Memory B cell (primary cell): Measurements from ENCODE around the gene DMRT3.
"Not testable (repeated sequence)": the region's sequence is repeated elsewhere in the genome, so short reads cannot be mapped to it uniquely, and the experiment has no call there.

Source experiments
- ATAC-seq: fragments of 150-1000 bp; cut with Tn5 transposase; 2 replicates; pipeline ENCODE4 v1.10.0; 2021; ENCODE audit warnings: low read depth, mild to moderate bottlenecking, moderate library complexity
- DNase-seq, 2 donors: peaks; one replicate each; pipeline ENCODE4 v3.0.0; 2022; ENCODE audit warnings: low spot score in 2 of 2
- H3K27ac Mint-ChIP-seq: one replicate; pipeline ENCODE4 v1.8.0; 2022; ENCODE audit warnings: mild to moderate bottlenecking, moderate library complexity, mixed read lengths
- H3K27me3 Mint-ChIP-seq: one replicate; pipeline ENCODE4 v1.8.0; 2022; ENCODE audit warnings: mixed read lengths
- H3K36me3 Mint-ChIP-seq: one replicate; pipeline ENCODE4 v1.8.0; 2022; ENCODE audit warnings: mild to moderate bottlenecking, mixed read lengths
- H3K4me1 Mint-ChIP-seq: one replicate; pipeline ENCODE4 v1.8.0; 2022; ENCODE audit warnings: mixed read lengths
- H3K4me3 Mint-ChIP-seq: one replicate; pipeline ENCODE4 v1.8.0; 2022; ENCODE audit warnings: mild to moderate bottlenecking, moderate library complexity, mixed read lengths
- H3K9me3 Mint-ChIP-seq: one replicate; pipeline ENCODE4 v1.8.0; 2022; ENCODE audit warnings: mixed read lengths

The DMRT3 gene

DNA sequence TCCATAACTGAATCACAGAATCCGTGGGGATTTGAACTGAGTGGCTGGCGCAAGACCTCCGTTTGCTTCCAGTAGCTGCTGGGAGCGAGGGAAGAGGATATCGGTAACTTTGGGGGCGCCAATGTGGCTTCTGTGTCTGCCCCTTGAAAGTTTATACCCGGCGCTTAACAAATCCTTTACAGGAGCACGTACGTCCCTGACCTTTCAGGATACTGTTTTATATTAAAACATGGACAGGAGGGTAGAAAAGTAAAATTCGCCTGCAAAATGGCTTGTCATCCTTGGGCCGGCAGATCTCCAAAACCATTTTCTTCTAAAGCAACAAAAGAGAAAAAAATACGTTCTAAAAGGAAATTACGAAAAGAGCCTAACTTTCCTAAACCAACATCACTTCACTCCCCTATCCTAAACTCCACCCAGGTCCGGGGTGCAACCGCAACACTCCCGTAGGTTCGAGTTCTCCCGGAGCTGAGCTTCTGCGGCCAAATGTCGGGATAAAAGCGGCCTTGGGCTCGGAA, 656 bp upstream of the DMRT3 start:
- ATAC-seq, result no peak
- Mint-ChIP-seq H3K9me3 (no peaks in the 10 kb centered on the region), H3K36me3 (no peaks in the 10 kb centered on the region), H3K4me1 (no peaks in the 10 kb centered on the region), H3K27ac (peak overlapping the region; percentile 38), H3K4me3 (peak overlapping the region; percentile 41), H3K27me3 (peaks cover 32% of the 10 kb centered on the region)
- no peak for DNase-seq

DNA sequence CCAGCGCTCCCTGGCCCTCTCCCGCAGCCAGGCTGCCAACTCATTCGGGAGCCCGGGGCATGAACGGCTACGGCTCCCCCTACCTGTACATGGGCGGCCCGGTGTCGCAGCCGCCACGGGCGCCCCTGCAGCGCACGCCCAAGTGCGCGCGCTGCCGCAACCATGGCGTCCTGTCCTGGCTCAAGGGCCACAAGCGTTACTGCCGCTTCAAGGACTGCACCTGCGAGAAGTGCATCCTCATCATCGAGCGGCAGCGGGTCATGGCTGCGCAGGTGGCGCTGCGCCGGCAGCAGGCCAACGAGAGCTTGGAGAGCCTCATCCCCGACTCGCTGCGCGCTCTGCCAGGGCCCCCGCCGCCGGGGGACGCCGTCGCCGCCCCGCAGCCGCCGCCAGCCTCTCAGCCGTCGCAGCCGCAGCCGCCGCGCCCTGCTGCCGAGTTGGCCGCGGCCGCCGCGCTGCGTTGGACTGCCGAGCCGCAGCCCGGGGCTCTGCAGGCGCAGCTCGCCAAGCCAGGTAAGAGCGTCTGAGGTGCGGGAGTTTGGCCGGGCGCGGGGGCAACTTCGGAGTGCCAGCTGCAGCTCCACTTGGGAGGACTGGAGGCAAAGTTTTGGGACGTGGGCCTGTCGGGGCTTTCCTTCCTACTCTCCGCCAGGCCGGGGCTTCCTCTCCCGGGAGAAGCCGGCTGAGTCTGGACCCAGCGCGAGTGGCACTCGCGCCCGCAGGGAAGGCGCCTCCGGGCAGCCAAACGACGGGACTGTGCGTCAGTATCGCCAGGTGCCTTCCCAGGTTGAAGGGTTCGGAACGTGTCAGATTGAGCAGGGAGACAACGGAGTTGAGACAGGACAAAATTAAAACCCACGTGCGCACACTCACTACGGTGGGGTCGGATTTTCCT, 735 bp downstream of the DMRT3 start:
- Mint-ChIP-seq H3K4me1 (no peaks in the 10 kb centered on the region), H3K27me3 (peaks cover 39% of the 10 kb centered on the region), H3K27ac (no peak overlapping the region), H3K4me3 (no peak overlapping the region), H3K36me3 (no peaks in the 10 kb centered on the region), H3K9me3 (no peaks in the 10 kb centered on the region)
- ATAC-seq (no peak), DNase-seq (no peak)

DNA sequence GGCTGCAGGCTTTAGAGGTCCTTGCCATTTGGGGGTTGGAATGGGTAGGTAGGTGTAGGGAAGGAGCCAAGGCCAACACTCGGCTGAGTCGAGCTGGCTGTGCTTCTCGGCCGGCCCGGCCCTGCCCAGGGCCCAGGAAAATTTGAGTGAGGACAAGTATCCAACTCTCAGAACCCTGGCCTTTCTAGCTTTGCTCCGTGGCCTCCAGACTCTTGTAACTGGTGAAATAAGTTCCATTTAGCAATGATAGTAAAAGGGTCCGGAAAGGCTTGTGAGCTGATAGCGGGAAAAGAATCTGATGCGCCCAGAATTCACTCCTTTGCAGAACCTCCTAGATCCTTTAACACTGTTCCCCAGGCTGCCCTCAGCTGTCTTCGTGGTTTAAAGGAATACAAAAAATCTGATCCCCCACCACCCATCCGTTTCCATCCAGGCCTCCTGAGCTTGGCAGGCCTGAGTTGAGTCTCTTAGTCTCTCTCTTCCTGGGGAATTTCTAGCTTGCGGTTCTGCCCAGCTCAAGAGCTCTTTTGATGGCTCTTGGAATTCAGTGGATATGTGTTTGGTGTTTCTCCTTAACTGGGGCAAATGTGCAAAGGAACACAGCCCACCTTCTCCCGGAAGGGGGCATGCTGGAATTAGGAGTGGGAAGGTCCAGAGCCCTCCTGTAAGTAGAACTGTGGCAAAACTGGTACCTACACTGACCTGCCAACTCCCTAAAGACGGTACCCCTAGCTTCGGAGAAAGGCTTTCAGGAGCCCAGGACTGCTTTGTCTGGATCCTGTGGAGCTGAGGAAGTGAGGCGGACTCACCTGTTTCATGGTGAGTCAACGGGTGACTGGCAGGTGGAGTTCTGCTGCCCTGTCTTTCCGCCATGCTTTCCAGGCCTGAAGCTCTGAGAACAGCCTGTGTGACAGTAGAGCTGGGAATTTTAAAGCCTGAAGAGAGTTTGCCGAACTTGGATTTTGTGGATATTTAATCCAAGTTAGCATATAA, 1.7 kb downstream of the DMRT3 start:
- peak overlapping the region; percentile 5 for H3K4me3 Mint-ChIP-seq
- no peaks in the 10 kb centered on the region for H3K4me1 Mint-ChIP-seq
- no peak for ATAC-seq
- peaks cover 43% of the 10 kb centered on the region for H3K27me3 Mint-ChIP-seq
- DNase-seq, result no peak
- H3K36me3 Mint-ChIP-seq, result no peaks in the 10 kb centered on the region
- H3K9me3 Mint-ChIP-seq, result no peaks in the 10 kb centered on the region
- H3K27ac Mint-ChIP-seq, result no peak overlapping the region

DNA sequence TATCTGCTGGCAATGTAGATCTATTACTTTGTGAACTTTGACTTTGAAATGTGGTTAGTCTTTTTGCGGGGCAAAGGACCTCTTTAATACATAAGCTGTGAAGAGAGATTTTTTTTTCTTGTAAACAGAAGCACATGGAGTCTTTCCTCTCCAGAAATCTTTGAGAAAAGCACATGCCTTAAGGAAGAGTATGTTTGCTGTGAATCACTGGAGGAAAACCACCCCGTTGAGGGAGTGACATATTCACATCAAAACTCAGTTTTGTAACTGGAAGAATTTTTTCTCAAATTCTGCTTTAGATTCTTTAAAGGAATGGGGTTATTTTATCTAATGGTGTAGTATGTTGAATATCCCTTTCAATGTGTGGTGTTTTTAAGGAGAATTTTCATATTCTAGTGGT, 3.5 kb downstream of the DMRT3 start:
- Mint-ChIP-seq H3K36me3 (no peaks in the 10 kb centered on the region), H3K27me3 (peaks cover 37% of the 10 kb centered on the region), H3K4me3 (no peak overlapping the region), H3K9me3 (no peaks in the 10 kb centered on the region), H3K4me1 (no peaks in the 10 kb centered on the region), H3K27ac (no peak overlapping the region)
- DNase-seq (no peak), ATAC-seq (no peak)

DNA sequence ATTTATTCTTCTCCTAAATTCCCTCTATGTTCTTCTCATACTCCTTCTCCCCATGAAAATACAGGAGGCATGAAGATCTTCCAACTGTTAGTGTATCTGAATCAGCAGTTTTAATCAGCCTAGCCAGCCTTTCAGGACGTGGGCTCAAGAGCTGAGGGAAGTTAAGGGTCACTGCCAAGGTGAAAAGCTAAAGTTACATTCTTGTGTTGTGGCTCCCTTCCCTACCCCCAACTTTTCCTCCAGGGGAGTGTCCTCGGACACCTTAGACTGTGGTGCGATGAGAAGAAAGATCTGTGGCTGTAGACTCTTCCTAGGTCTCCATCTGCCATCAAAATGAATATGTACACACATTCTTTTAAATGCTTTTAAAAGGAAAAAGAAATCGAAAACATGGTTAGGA, 4.2 kb downstream of the DMRT3 start:
- H3K4me1 Mint-ChIP-seq, result no peaks in the 10 kb centered on the region
- H3K27ac Mint-ChIP-seq, result no peak overlapping the region
- no peaks in the 10 kb centered on the region for H3K9me3 Mint-ChIP-seq
- ATAC-seq, result no peak
- DNase-seq, result no peak
- no peak overlapping the region for H3K4me3 Mint-ChIP-seq
- H3K27me3 Mint-ChIP-seq, result peaks cover 30% of the 10 kb centered on the region
- H3K36me3 Mint-ChIP-seq, result no peaks in the 10 kb centered on the region

DNA sequence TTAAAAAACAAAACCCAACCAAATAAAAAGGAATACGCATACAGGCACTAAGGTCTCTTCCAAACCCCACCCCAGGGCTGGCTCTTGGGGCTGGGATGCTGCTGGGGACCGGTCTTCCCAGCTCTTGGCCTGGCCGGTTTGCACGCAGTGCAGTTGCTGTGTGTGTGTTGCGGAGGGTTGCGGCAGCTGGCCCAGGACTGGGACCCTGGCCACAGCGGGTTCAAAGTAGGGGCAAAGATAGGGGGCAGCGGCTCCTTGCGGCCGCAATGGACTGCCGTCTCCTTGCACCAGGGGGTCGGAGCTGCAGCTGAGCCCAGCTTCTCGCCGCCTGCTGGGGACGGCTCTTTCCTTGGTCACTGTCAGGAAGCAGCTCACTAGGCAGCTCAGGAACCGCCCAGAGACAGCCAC, 5.0 kb downstream of the DMRT3 start:
- Mint-ChIP-seq H3K4me1 (no peaks in the 10 kb centered on the region), H3K9me3 (no peaks in the 10 kb centered on the region), H3K36me3 (no peaks in the 10 kb centered on the region), H3K27ac (no peak overlapping the region), H3K4me3 (no peak overlapping the region), H3K27me3 (peaks cover 31% of the 10 kb centered on the region)
- DNase-seq (no peak), ATAC-seq (no peak)

DNA sequence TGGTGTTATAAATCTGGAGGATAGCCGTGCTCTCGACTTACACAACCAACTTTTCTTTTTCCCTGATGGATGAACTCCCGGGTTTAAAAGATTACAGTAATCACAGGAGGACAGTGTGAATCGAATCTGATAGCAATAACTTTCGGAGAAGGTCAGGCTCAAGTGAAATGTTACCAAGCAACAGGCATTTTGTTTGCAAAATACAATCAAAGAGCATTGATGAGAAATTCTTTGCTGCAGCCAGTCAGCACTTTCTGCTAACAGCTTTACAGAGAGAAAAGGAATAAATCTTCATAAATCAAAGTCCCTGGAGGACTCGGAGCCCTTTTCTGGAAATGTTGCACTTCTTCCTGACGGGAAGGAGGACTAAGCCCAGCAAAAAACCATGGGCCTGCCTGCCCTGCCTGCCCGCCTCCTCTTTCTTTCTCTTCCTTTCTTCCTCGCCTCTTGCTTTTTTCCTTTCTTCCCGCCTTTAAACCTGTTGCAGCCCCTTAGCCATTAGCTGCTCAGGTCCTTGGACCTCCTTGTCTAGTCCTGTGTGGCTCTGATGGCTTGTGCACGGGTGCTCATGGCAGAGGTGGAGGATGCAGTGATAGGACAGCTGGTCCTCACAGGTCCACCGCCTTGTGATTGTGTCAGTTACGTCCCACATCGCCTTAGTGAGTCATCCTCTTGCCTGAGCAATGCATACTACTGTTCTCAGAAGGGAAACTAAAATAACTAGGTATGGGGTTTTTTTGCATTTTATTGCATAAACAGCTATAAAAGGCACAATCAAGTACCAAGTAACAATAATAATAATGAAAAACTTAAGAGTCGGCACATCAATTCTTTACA, 6.2 kb downstream of the DMRT3 start:
- no peak overlapping the region for H3K4me3 Mint-ChIP-seq
- H3K9me3 Mint-ChIP-seq, result no peaks in the 10 kb centered on the region
- no peaks in the 10 kb centered on the region for H3K4me1 Mint-ChIP-seq
- H3K36me3 Mint-ChIP-seq, result no peaks in the 10 kb centered on the region
- peaks cover 35% of the 10 kb centered on the region for H3K27me3 Mint-ChIP-seq
- ATAC-seq (no peak), DNase-seq (no peak)
- H3K27ac Mint-ChIP-seq, result no peak overlapping the region

DNA sequence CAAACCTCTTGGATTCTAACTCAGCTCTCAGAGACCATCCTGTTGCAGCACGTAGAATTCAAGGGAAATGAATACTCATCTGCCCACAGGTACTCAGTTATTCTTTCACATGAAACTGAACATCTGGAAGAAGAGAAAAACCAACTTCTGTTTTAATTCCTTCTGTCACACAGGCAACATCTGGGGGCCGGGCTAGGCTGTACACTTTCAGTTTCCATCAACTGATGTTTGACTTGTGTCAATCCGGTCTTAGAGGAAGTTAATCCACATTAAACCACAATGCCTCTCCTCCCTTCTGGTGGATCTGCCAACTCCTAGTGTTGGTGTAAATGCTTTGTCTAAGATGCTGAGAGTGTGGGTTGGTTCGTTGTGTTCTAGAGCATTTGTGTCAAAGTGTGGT, 17.6 kb downstream of the DMRT3 start:
- Mint-ChIP-seq H3K27ac (no peak overlapping the region), H3K9me3 (no peaks in the 10 kb centered on the region), H3K36me3 (no peaks in the 10 kb centered on the region), H3K4me3 (no peak overlapping the region), H3K4me1 (peaks cover 4% of the 10 kb centered on the region), H3K27me3 (peaks cover 8% of the 10 kb centered on the region)
- ATAC-seq (peak; percentile 68), DNase-seq (no peak)

DNA sequence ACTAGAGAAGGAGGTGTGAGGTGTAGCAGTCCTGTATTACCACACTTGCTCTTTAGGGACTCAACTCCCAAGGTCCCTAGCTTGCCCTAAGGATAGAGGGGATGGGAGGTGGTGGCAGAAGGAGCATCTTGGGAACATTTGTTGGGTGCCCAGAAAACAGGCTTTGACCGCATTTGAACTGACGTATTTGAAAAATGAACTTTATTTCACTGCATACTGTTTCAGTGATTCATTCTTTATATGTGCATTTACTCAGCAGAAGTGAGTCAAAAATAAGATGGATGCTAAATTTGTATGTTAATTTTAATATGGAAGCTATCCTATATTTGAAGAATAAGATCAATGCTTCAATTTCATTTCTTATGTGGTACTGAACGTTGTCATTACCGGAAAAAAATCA, 18.7 kb downstream of the DMRT3 start:
- ATAC-seq (no peak), DNase-seq (no peak)
- Mint-ChIP-seq H3K4me1 (peaks cover 4% of the 10 kb centered on the region), H3K4me3 (no peak overlapping the region), H3K36me3 (no peaks in the 10 kb centered on the region), H3K27ac (no peak overlapping the region), H3K27me3 (peaks cover 3% of the 10 kb centered on the region), H3K9me3 (no peaks in the 10 kb centered on the region)

DNA sequence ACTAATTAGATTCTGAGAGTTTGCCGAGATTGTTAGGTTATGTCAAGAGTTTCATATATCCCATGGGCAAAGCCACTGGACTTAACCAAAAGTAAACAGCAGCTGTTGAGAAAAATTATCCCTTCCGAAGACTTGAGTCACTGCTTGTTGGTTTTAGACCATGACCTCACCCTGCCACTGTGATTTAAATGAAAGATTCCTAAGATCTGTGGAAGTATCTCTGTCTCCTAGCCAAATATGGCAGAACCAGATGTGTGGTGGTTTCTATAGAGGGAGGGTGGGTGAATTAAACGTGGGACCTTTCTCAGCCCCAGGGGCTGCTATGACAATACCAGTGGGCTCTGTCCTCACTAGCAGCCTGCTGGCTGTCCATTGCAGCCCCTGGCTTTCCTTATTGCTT, 19.3 kb downstream of the DMRT3 start:
- Mint-ChIP-seq H3K36me3 (no peaks in the 10 kb centered on the region), H3K27ac (no peak overlapping the region), H3K9me3 (no peaks in the 10 kb centered on the region), H3K4me3 (no peak overlapping the region), H3K27me3 (peaks cover 1% of the 10 kb centered on the region), H3K4me1 (peaks cover 4% of the 10 kb centered on the region)
- ATAC-seq (no peak), DNase-seq (no peak)

DNA sequence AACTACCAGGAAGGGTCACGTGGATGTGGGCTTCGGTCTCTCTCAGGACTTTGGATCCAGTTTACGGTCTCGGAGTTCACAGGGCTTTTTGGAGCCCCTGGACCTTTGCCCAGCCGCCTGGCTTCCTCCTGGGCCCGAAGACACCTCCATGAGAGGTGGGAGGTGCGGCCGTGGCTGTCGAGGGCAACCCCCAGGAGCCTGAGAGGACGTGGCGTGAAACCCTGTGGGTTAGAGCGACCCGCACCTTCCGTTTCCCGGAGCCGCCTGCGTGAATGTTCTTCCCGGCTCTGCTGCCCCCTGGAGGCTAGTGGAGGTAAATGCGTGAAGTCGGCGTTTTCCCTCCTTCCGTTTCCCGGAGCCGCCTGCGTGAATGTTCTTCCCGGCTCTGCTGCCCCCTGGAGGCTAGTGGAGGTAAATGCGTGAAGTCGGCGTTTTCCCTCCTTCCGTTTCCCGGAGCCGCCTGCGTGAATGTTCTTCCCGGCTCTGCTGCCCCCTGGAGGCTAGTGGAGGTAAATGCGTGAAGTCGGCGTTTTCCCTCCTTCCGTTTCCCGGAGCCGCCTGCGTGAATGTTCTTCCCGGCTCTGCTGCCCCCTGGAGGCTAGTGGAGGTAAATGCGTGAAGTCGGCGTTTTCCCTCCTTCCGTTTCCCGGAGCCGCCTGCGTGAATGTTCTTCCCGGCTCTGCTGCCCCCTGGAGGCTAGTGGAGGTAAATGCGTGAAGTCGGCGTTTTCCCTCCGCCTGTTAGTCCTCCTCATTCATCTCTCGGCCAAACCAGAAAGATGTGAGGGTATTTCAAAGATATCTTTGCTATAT, 22.1 kb downstream of the DMRT3 start:
- not testable (repeated sequence) for H3K36me3 Mint-ChIP-seq, H3K27ac Mint-ChIP-seq, H3K4me1 Mint-ChIP-seq, H3K9me3 Mint-ChIP-seq, H3K27me3 Mint-ChIP-seq, H3K4me3 Mint-ChIP-seq, ATAC-seq, DNase-seq

DNA sequence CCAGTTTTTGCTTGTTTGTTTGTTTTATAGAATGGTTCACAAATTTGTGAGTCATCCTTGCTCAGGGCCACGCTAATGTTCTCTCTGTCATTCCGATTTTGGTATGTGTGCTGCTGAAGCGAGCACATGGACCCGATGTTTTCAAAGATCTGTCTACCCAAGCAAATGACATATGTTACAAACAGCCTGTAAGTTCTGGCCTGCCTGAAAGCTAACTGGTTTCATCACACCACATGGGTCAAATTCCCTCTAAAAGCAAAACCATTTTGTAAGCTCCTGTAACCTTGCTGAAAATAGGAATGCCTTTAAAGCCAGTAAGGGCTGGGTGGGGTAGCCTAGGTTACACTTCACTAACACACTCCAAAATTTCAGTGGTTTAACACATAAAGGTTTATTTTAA, 25.4 kb downstream of the DMRT3 start:
- DNase-seq (no peak), ATAC-seq (no peak)
- Mint-ChIP-seq H3K27ac (no peak overlapping the region), H3K36me3 (no peaks in the 10 kb centered on the region), H3K4me1 (peaks cover 4% of the 10 kb centered on the region), H3K9me3 (no peaks in the 10 kb centered on the region), H3K4me3 (no peak overlapping the region), H3K27me3 (no peaks in the 10 kb centered on the region)

DNA sequence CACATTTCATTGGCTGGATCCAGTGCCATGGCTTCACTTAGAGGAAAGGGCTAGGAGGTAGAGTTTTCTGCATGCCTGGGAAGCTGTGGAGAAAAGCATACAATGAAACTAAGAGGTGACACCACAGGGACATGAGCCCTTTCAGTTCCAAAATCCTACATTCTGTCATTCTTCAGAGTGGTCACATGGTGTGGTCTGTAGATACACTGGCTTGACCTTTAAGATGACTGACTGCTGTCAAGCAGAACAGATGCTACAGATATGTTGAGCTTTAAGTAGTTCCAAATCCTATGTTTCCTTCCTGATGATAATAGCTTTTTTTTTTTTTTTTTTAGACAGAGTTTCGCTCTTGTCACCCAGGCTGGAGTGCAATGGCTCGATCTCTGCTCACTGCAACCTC, 26.2 kb downstream of the DMRT3 start:
- no peak for ATAC-seq
- no peak overlapping the region for H3K4me3 Mint-ChIP-seq
- peaks cover 4% of the 10 kb centered on the region for H3K4me1 Mint-ChIP-seq
- no peak for DNase-seq
- no peaks in the 10 kb centered on the region for H3K36me3 Mint-ChIP-seq
- peaks cover 4% of the 10 kb centered on the region for H3K27me3 Mint-ChIP-seq
- no peaks in the 10 kb centered on the region for H3K9me3 Mint-ChIP-seq
- H3K27ac Mint-ChIP-seq, result no peak overlapping the region
